Measurements from ENCODE around the gene SPRED1. TPM values are rescaled to one million over a fixed set of nuclear protein-coding genes. Genes with fewer than 3 reads are reported as not detected.

The SPRED1 gene
- total and polyA plus RNA-seq, 10 of the 15 experiments (the other 5 are each of a cell fraction or from before 2014, with no cell fraction given): 0.08 to 2.6 (median 0.22) TPM

GRCh38 chr15:38281031-38281430 lies 28.4 kb downstream of the SPRED1 start:
- H4K20me1 ChIP-seq (ENCODE audit: control insufficient read depth, insufficient read depth): no peaks in the 10 kb centered on the region
- CTCF ChIA-PET: interaction anchor here (0.6 to 0.8 kb wide), 2 partner anchors 15 to 1749 kb away, joined by 3 read pairs; no protein-coding TSS in a partner anchor
- no peaks in the 10 kb centered on the region for H3K27me3 ChIP-seq (replicated peaks in 1 of 2; ENCODE audit: control insufficient read depth in 2 of 2, insufficient read depth in 2 of 2, low read length in 1 of 2)
- WGBS (ENCODE audit: insufficient coverage, insufficient replicate concordance, low lambda C conversion rate, missing lambda C conversion rate): 67% methylated on average over 1 of the region's 1 CpG
- intact Hi-C loops (cut with micrococcal nuclease; ENCODE audit: unreplicated experiment): no loop called here
- no peaks in the 10 kb centered on the region for H3K36me3 ChIP-seq (ENCODE audit: control insufficient read depth in 2 of 2, insufficient read depth in 2 of 2, low read length in 1 of 2)
- SMC1A ChIA-PET (ENCODE audit: uncharacterized antibody, unreplicated experiment): interaction anchor here (0.7 to 1.4 kb wide), 2 partner anchors 20 to 152 kb away, joined by 3 read pairs; no protein-coding TSS in a partner anchor
- in situ Hi-C loops (cut with MboI): no loop called here
- no peak overlapping the region for H3K9ac ChIP-seq (ENCODE audit: control insufficient read depth, insufficient read depth, low read length)
- H3K27ac ChIP-seq (ENCODE audit: control insufficient read depth, insufficient read depth): no peak overlapping the region
- no peaks in the 10 kb centered on the region for H3K4me1 ChIP-seq (ENCODE audit: control insufficient read depth, insufficient read depth, low read length)
- no peaks in the 10 kb centered on the region; the same call in 2 of the 3 replicates for H3K9me3 ChIP-seq (replicated peaks; ENCODE audit: control insufficient read depth, insufficient read depth, low read length)
- ATAC-seq (no peak), FAIRE-seq (no peak), DNase-seq (ENCODE audit: low read depth, low spot score) (no peak)
- no peaks in the 10 kb centered on the region for H3K79me2 ChIP-seq (ENCODE audit: control insufficient read depth, insufficient read depth, low read length)
- TF ChIP-seq SREBF2 (IDR thresholded peaks at IDR 0.05; ENCODE audit: low read length) (no peak), ZBTB4 (CRISPR knock-in tag; IDR thresholded peaks at IDR 0.05) (no peak)
- H2AFZ ChIP-seq (ENCODE audit: control insufficient read depth, low read depth, low read length): no peak overlapping the region
- no peak overlapping the region for H3K4me3 ChIP-seq
- POLR2A ChIA-PET: no interaction called here
- no TSS peak for BruUV-seq (replicated peaks)
- RAD21 ChIA-PET (ENCODE audit: unreplicated experiment): interaction anchor here (0.6 to 0.7 kb wide), 2 partner anchors 207 to 259 kb away, joined by 3 to 5 read pairs; no protein-coding TSS in a partner anchor
- H3K4me2 ChIP-seq (ENCODE audit: control insufficient read depth, insufficient read depth): no peak overlapping the region

DNA sequence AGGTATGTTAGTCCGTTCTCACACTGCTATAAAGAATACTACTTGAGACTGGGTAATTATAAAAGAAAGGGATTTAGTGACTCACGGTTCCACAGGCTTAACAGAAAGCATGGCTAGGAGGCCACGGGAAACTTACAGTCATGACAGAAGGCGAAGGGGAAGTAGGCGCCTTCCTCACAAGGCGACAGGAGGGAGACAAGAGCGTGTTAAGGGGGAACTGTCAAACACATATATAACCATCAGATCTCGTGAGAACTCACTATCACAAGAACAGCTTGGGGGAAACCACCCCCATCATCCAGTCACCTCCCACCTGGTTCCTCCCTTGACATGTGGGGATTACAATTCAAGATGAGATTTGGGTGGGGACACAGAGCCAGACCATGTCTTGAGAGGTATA lies 30.4 kb downstream of the SPRED1 start:
- DNase-seq (ENCODE audit: low read depth, low spot score) (no peak), FAIRE-seq (no peak), ATAC-seq (no peak)
- 51% methylated on average over 8 of the region's 8 CpGs for WGBS (ENCODE audit: insufficient coverage, insufficient replicate concordance, low lambda C conversion rate, missing lambda C conversion rate)
- ChIA-PET SMC1A (ENCODE audit: uncharacterized antibody, unreplicated experiment) (interaction anchor here (1.1 to 1.9 kb wide), 4 partner anchors 10 to 18 kb away, joined by 3 to 9 read pairs (median 4); no protein-coding TSS in a partner anchor), RAD21 (ENCODE audit: unreplicated experiment) (no interaction called here), CTCF (interaction anchor here (1.4 kb wide), 2 partner anchors 10 to 17 kb away, joined by 3 to 4 read pairs; no protein-coding TSS in a partner anchor), POLR2A (no interaction called here)
- Histone ChIP-seq H3K27me3 (replicated peaks in 1 of 2; ENCODE audit: control insufficient read depth in 2 of 2, insufficient read depth in 2 of 2, low read length in 1 of 2) (no peaks in the 10 kb centered on the region), H3K4me3 (no peak overlapping the region), H3K4me1 (ENCODE audit: control insufficient read depth, insufficient read depth, low read length) (no peaks in the 10 kb centered on the region), H3K9me3 (replicated peaks; ENCODE audit: control insufficient read depth, insufficient read depth, low read length) (no peaks in the 10 kb centered on the region), H3K27ac (ENCODE audit: control insufficient read depth, insufficient read depth) (no peak overlapping the region), H3K9ac (ENCODE audit: control insufficient read depth, insufficient read depth, low read length) (no peak overlapping the region), H4K20me1 (ENCODE audit: control insufficient read depth, insufficient read depth) (no peaks in the 10 kb centered on the region), H2AFZ (ENCODE audit: control insufficient read depth, low read depth, low read length) (no peak overlapping the region), H3K4me2 (ENCODE audit: control insufficient read depth, insufficient read depth) (no peak overlapping the region), H3K36me3 (ENCODE audit: control insufficient read depth in 2 of 2, insufficient read depth in 2 of 2, low read length in 1 of 2) (no peaks in the 10 kb centered on the region), H3K79me2 (ENCODE audit: control insufficient read depth, insufficient read depth, low read length) (no peaks in the 10 kb centered on the region)
- no peak for TF ChIP-seq KDM1A (IDR thresholded peaks at IDR 0.05; ENCODE audit: borderline replicate concordance)
- TF ChIP-seq CBFB (IDR thresholded peaks at IDR 0.05; ENCODE audit: low read depth): no peak
- TF ChIP-seq, protein P1, sequence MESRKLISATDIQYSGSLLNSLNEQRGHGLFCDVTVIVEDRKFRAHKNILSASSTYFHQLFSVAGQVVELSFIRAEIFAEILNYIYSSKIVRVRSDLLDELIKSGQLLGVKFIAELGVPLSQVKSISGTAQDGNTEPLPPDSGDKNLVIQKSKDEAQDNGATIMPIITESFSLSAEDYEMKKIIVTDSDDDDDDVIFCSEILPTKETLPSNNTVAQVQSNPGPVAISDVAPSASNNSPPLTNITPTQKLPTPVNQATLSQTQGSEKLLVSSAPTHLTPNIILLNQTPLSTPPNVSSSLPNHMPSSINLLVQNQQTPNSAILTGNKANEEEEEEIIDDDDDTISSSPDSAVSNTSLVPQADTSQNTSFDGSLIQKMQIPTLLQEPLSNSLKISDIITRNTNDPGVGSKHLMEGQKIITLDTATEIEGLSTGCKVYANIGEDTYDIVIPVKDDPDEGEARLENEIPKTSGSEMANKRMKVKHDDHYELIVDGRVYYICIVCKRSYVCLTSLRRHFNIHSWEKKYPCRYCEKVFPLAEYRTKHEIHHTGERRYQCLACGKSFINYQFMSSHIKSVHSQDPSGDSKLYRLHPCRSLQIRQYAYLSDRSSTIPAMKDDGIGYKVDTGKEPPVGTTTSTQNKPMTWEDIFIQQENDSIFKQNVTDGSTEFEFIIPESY (IDR thresholded peaks at IDR 0.05): 0 out of 2 replicates have a peak, but pooled peaks have one; percentile 29
- BruUV-seq (replicated peaks): no TSS peak
- intact Hi-C loops (cut with micrococcal nuclease; ENCODE audit: unreplicated experiment) (no loop called here), in situ Hi-C loops (cut with MboI) (no loop called here)
